Activated CD8-positive, alpha-beta memory T cell treated with anti-CD3 and anti-CD28 coated beads, Interleukin-2, amount 50 U/mL, for 1 hour (primary cell): Measurements from ENCODE around the gene ST6GALNAC2.
"Not testable (repeated sequence)": the region's sequence is repeated elsewhere in the genome, so short reads cannot be mapped to it uniquely, and the experiment has no call there.

ENCODE experiments used
- DNase-seq: peaks from one replicate; pipeline ENCODE4 v3.0.0-alpha.2; 2020; ENCODE audit errors: extremely low read depth

Gene ST6GALNAC2

GRCh38 chr17:76540381-76541300 lies 45.0 kb downstream of the ST6GALNAC2 start:
- no peak for DNase-seq

- no peak for DNase-seq
Observed at GRCh38 chr17:76539631-76540271, 45.9 kb downstream of the ST6GALNAC2 start, which contains the start of gene PRCD. TSS of gene PRCD (plus strand) at chr17:76540044. CDS start at chr17:76540142, 98 bp downstream.

- DNase-seq = no peak
Observed at GRCh38 chr17:76538941-76539570, 46.6 kb downstream of the ST6GALNAC2 start.

- no peak for DNase-seq
Observed at GRCh38 chr17:76538281-76538931, 47.3 kb downstream of the ST6GALNAC2 start.

GRCh38 chr17:76537578-76538280 lies 47.9 kb downstream of the ST6GALNAC2 start, which contains the start of gene CYGB:
TSS of gene CYGB (minus strand) at chr17:76537709. CDS start at chr17:76537542, 167 bp downstream.
- no peak for DNase-seq

GRCh38 chr17:76537288-76537577 lies 48.4 kb downstream of the ST6GALNAC2 start:
- DNase-seq = no peak

GRCh38 chr17:76536511-76537287 lies 49.0 kb downstream of the ST6GALNAC2 start:
- no peak for DNase-seq

GRCh38 chr17:76535788-76536510 lies 49.7 kb downstream of the ST6GALNAC2 start:
- no peak for DNase-seq

GRCh38 chr17:76534831-76535732 lies 50.6 kb downstream of the ST6GALNAC2 start:
- DNase-seq = no peak

GRCh38 chr17:76533640-76534359 lies 51.9 kb downstream of the ST6GALNAC2 start:
- DNase-seq = not testable (repeated sequence)

- DNase-seq = no peak
Observed at GRCh38 chr17:76532072-76532651, 53.5 kb downstream of the ST6GALNAC2 start.

GRCh38 chr17:76531486-76532038 lies 54.1 kb downstream of the ST6GALNAC2 start:
- no peak for DNase-seq

GRCh38 chr17:76530811-76531485 lies 54.7 kb downstream of the ST6GALNAC2 start:
- DNase-seq = no peak

GRCh38 chr17:76530095-76530723 lies 55.5 kb downstream of the ST6GALNAC2 start:
- DNase-seq = no peak

GRCh38 chr17:76529224-76530094 lies 56.2 kb downstream of the ST6GALNAC2 start:
- no peak for DNase-seq
